Neural progenitor cell (in vitro differentiated cells): Measurements from ENCODE around the gene SURF4. TPM values are rescaled to one million over a fixed set of nuclear protein-coding genes. Genes with fewer than 3 reads are reported as not detected.

Source experiments
- DNase-seq: peaks from one replicate; pipeline ENCODE4 v3.0.0-alpha.2; 2016; ENCODE audit warnings: low spot score
- H2AFZ ChIP-seq: fragments of 200-600 bp; sonication (generic); replicated peaks from 2 replicates; pipeline ENCODE4 v1.6.1; 2016; ENCODE audit warnings: antibody characterized with exemption
- H3F3A ChIP-seq: fragments of 200-600 bp; sonication (generic); 2 replicates; pipeline ENCODE4 v1.6.1; 2016; ENCODE audit warnings: antibody characterized with exemption, low read depth
- H3K27ac ChIP-seq: fragments of 200-600 bp; sonication (generic); 2 replicates; pipeline ENCODE4 v1.5.1; 2016; ENCODE audit warnings: mild to moderate bottlenecking
- H3K27me3 ChIP-seq: fragments of 200-600 bp; sonication (generic); 2 replicates; pipeline ENCODE4 v1.6.1; 2016; ENCODE audit warnings: mild to moderate bottlenecking, moderate library complexity
- H3K36me3 ChIP-seq: fragments of 200-600 bp; sonication (generic); 2 replicates; pipeline ENCODE4 v1.5.1; 2016
- H3K4me1 ChIP-seq: fragments of 200-600 bp; sonication (generic); 2 replicates; pipeline ENCODE4 v1.6.1; 2016; ENCODE audit warnings: mixed run types
- H3K4me2 ChIP-seq: fragments of 200-600 bp; sonication (generic); 2 replicates; pipeline ENCODE4 v1.6.1; 2016
- H3K4me3 ChIP-seq: fragments of 200-600 bp; sonication (generic); 2 replicates; pipeline ENCODE4 v1.5.1; 2016
- H3K79me2 ChIP-seq: fragments of 200-600 bp; sonication (generic); 2 replicates; pipeline ENCODE4 v1.6.1; 2016; ENCODE audit warnings: low read depth
- H3K9ac ChIP-seq: fragments of 200-600 bp; sonication (generic); 2 replicates; pipeline ENCODE4 v1.6.1; 2016
- H3K9me3 ChIP-seq: fragments of 200-600 bp; sonication (generic); 2 replicates; pipeline ENCODE4 v1.5.1; 2016; ENCODE audit warnings: low read depth
- H4K20me1 ChIP-seq: fragments of 200-600 bp; sonication (generic); 2 replicates; pipeline ENCODE4 v1.6.1; 2016; ENCODE audit warnings: low read depth
- H3K27ac Mint-ChIP-seq: 3 replicates; pipeline ENCODE4 v1.8.0; 2021; ENCODE audit warnings: mixed read lengths
- H3K27me3 Mint-ChIP-seq: 2 replicates; pipeline ENCODE4 v1.8.0; 2022; ENCODE audit warnings: low read depth, mild to moderate bottlenecking, inconsistent platforms, moderate library complexity, mixed read lengths; ENCODE audit not compliant: insufficient read depth
- H3K36me3 Mint-ChIP-seq: 3 replicates; pipeline ENCODE4 v1.8.0; 2021; ENCODE audit warnings: mixed read lengths
- H3K4me1 Mint-ChIP-seq: 3 replicates; pipeline ENCODE4 v1.8.0; 2021; ENCODE audit warnings: mixed read lengths
- H3K4me3 Mint-ChIP-seq: 3 replicates; pipeline ENCODE4 v1.8.0; 2021; ENCODE audit warnings: mild to moderate bottlenecking, moderate library complexity, mixed read lengths
- H3K9me3 Mint-ChIP-seq: 3 replicates; pipeline ENCODE4 v1.8.0; 2020; ENCODE audit warnings: mixed read lengths
- EZH2 ChIP-seq: fragments of 200-600 bp; sonication (generic); IDR thresholded peaks from 2 replicates; pipeline ENCODE4 v1.6.1; 2017; ENCODE audit warnings: antibody characterized with exemption, mild to moderate bottlenecking, moderate library complexity
- EZH2phosphoT487 ChIP-seq: fragments of 200-600 bp; sonication (generic); IDR thresholded peaks from 2 replicates; pipeline ENCODE4 v1.6.1; 2017; ENCODE audit warnings: antibody characterized with exemption
- total RNA-seq: library from RNA; depleted of rRNA; stranded (reverse); fragments of >200 nt; gene quantifications from 2 replicates; pipeline ENCODE4 v1.2.3, GENCODE V29; 2015; ENCODE audit warnings: low replicate concordance
- TF ChIP-seq, protein P1 (sequence below): fragments of 200-600 bp; sonication (generic); IDR thresholded peaks from 2 replicates; pipeline ENCODE4 v1.5.1; 2017; ENCODE audit warnings: antibody characterized with exemption, mild to moderate bottlenecking

The SURF4 gene
- total RNA-seq, 1 donor from 2014 or later = 102 TPM

DNA sequence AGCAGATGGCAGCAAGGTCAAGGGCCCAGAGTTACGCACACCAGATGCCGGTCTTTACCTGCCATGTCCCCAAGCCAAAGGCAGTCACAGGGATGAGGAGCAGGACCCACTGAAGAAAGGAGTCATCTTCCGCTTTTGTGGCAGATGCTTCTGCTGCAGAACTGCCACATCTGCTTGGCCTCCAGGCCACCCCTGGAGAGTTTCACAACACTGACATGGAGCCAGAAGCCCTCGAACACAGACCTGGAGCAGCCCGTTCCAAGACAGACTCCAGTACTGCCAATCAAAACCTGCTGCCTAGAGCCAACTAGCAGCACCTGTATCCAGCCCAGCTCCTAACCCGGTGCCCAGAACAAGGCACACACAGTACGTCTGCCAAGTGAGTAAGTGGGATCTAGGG lies 21.1 kb downstream of the SURF4 start:
- H3K79me2 ChIP-seq = peaks cover 41% of the 10 kb centered on the region
- H3K9ac ChIP-seq = no peak overlapping the region
- H3K4me1 Mint-ChIP-seq = peaks cover 16% of the 10 kb centered on the region
- DNase-seq = no peak
- no peak overlapping the region for H3K4me3 ChIP-seq
- peaks cover 64% of the 10 kb centered on the region for H4K20me1 ChIP-seq
- H3K4me3 Mint-ChIP-seq = peak overlapping the region; percentile 93
- H3F3A ChIP-seq = peaks cover 50% of the 10 kb centered on the region
- peaks cover 9% of the 10 kb centered on the region for H3K27me3 Mint-ChIP-seq
- no peaks in the 10 kb centered on the region for H3K27me3 ChIP-seq
- H3K36me3 ChIP-seq = peaks cover 14% of the 10 kb centered on the region
- no peak overlapping the region for H3K27ac Mint-ChIP-seq
- TF ChIP-seq EZH2phosphoT487 (no peak), EZH2 (no peak)
- TF ChIP-seq, protein P1, sequence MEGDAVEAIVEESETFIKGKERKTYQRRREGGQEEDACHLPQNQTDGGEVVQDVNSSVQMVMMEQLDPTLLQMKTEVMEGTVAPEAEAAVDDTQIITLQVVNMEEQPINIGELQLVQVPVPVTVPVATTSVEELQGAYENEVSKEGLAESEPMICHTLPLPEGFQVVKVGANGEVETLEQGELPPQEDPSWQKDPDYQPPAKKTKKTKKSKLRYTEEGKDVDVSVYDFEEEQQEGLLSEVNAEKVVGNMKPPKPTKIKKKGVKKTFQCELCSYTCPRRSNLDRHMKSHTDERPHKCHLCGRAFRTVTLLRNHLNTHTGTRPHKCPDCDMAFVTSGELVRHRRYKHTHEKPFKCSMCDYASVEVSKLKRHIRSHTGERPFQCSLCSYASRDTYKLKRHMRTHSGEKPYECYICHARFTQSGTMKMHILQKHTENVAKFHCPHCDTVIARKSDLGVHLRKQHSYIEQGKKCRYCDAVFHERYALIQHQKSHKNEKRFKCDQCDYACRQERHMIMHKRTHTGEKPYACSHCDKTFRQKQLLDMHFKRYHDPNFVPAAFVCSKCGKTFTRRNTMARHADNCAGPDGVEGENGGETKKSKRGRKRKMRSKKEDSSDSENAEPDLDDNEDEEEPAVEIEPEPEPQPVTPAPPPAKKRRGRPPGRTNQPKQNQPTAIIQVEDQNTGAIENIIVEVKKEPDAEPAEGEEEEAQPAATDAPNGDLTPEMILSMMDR = no peak
- no peak overlapping the region for H3K27ac ChIP-seq
- H3K9me3 Mint-ChIP-seq = no peaks in the 10 kb centered on the region
- peaks cover 25% of the 10 kb centered on the region for H3K36me3 Mint-ChIP-seq
- H3K4me2 ChIP-seq = peak overlapping the region; percentile 77
- no peak overlapping the region for H2AFZ ChIP-seq
- H3K9me3 ChIP-seq = no peaks in the 10 kb centered on the region
- peaks cover 15% of the 10 kb centered on the region for H3K4me1 ChIP-seq

DNA sequence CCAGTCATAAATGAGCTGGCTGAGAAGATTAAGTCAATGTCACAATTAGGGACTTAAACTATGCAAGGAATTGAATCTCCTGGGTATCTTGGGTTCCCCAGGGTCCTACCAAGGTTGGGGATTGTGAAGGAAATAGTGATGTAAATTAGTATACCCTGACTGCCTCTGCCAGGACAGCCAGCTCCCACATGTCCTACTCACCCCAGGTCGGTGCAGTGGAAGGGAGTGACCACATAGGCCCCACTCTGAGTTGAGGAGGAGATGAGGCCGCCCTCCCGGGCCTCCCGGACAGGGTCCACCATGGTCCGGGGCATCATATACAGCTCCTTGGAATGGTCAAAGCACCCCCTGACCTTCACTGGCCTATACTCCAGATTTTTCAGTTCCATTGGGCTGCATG lies 22.3 kb downstream of the SURF4 start:
- H3K9ac ChIP-seq = no peak overlapping the region
- no peak overlapping the region for H3K4me3 ChIP-seq
- peaks cover 23% of the 10 kb centered on the region for H3K36me3 ChIP-seq
- H3K9me3 ChIP-seq = no peaks in the 10 kb centered on the region
- no peak for DNase-seq
- Mint-ChIP-seq H3K4me1 (peaks cover 25% of the 10 kb centered on the region), H3K27me3 (peaks cover 14% of the 10 kb centered on the region), H3K4me3 (peak overlapping the region; percentile 93), H3K36me3 (peaks cover 35% of the 10 kb centered on the region), H3K9me3 (no peaks in the 10 kb centered on the region), H3K27ac (peak overlapping the region; percentile 25)
- no peak overlapping the region for H3K27ac ChIP-seq
- peaks cover 62% of the 10 kb centered on the region for H3F3A ChIP-seq
- TF ChIP-seq EZH2 = no peak
- no peak for TF ChIP-seq EZH2phosphoT487
- TF ChIP-seq, protein P1 = no peak
- peaks cover 64% of the 10 kb centered on the region for H4K20me1 ChIP-seq
- H3K4me2 ChIP-seq = no peak overlapping the region
- H3K27me3 ChIP-seq = no peaks in the 10 kb centered on the region
- H3K79me2 ChIP-seq = peaks cover 54% of the 10 kb centered on the region
- no peak overlapping the region for H2AFZ ChIP-seq
- H3K4me1 ChIP-seq = peaks cover 23% of the 10 kb centered on the region

DNA sequence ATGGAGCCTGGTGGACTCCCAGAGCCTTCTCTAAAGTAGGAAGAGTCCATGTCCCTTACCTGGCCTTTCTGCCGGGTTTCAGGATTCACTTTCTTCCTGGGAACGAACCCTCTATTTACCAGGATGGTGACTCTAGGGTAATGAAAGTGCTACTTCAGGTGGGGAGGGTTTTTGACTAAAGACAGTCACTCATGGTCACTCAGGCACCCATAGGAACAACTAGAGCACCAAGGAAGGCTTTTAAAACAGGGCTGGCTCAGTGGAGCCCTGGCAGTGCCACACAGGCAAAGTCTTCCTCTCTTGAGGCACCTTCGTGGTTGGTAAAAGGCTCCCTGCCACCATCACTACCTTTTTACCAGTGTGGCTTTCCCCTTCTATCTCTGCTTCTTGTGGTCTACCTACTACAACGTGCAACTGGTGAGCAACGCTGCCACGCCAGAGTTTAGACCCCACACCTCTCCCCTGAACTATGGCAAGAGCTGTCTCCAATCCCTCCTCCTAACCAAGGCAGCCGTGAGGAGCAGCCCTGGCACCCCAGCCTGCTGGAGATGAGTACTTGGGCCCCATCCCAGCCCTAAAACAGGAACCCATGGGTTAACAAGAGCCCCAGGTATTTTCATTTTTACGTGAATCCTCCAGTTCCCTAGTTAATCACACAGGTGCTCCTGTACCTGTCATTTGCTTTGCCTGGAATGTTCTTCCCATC lies 23.1 kb downstream of the SURF4 start:
- Mint-ChIP-seq H3K4me3 (peak overlapping the region; percentile 57), H3K27me3 (peaks cover 16% of the 10 kb centered on the region)

More for the DNA sequence above, 23.1 kb downstream of the SURF4 start:
- H3K4me1 Mint-ChIP-seq = peaks cover 28% of the 10 kb centered on the region
- peaks cover 64% of the 10 kb centered on the region for H4K20me1 ChIP-seq
- no peak for DNase-seq
- TF ChIP-seq EZH2 (no peak), EZH2phosphoT487 (no peak)
- TF ChIP-seq, protein P1 = no peak
- no peak overlapping the region for H3K4me2 ChIP-seq
- peaks cover 23% of the 10 kb centered on the region for H3K4me1 ChIP-seq
- no peak overlapping the region for H3K9ac ChIP-seq
- H3K36me3 ChIP-seq = peaks cover 23% of the 10 kb centered on the region
- no peak overlapping the region for H3K4me3 ChIP-seq
- peaks cover 36% of the 10 kb centered on the region for H3K36me3 Mint-ChIP-seq
- H3K27ac ChIP-seq = no peak overlapping the region
- H3K79me2 ChIP-seq = peaks cover 52% of the 10 kb centered on the region
- no peaks in the 10 kb centered on the region for H3K9me3 ChIP-seq
- H3K27me3 ChIP-seq = no peaks in the 10 kb centered on the region
- no peak overlapping the region for H3K27ac Mint-ChIP-seq
- no peaks in the 10 kb centered on the region for H3K9me3 Mint-ChIP-seq
- H2AFZ ChIP-seq = no peak overlapping the region
- H3F3A ChIP-seq = peaks cover 67% of the 10 kb centered on the region
